Subcutaneous adipose tissue (tissue), 4 donors: Measurements from ENCODE around the gene FGF2. TPM values are rescaled to one million over a fixed set of nuclear protein-coding genes. Genes with fewer than 3 reads are reported as not detected.

Source experiments
- total RNA-seq, 4 donors: library from RNA; depleted of rRNA; stranded (reverse); fragments of >200 nt; gene quantifications; one replicate each; pipeline ENCODE4 v1.1.0, GENCODE V29; 2016
- TF ChIP-seq, protein P1 (sequence below): fragments of 450-650 bp; IDR thresholded peaks from one replicate; pipeline ENCODE4 v1.5.1; 2016; ENCODE audit warnings: low read depth, mild to moderate bottlenecking, control low read depth, antibody characterized with exemption, moderate library complexity

The FGF2 gene
- total RNA-seq, 4 donors from 2014 or later: 35.5 to 51.5 (median 44.5) TPM

DNA sequence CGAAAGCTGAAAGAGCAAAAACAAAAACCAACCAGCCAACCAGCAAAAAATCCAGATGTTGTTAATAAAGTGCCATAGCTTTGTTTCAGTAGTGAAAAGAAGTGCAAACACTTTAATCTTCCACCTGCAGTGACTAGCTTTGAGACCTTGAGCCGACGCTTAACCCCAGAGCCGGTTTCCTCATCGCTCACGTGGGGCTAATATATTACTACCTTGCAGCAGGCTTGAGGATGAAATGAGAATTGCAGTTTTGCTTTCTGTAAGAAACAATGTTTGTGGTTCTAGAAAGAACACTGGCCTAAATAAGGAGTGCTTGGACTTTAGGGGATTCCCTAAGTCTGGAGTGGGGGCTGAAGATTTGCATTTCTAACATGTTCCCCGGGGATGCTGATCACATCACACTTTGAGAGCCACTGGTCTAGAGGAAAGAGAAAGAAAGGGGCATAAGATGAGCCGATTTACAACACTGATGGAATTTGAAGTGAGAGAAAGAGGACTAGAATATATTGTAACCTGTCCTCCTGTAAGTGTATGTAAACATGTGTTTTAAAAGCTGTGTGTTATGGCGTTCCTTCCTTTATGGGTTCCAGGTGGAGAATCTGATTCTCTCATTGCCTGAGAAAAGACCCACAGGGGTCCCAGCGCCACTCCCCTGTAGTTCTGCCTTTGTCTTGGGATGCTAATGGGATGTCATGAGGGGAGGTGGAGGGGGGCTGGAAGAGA, 1.4 kb downstream of the FGF2 start:
- TF ChIP-seq, protein P1, sequence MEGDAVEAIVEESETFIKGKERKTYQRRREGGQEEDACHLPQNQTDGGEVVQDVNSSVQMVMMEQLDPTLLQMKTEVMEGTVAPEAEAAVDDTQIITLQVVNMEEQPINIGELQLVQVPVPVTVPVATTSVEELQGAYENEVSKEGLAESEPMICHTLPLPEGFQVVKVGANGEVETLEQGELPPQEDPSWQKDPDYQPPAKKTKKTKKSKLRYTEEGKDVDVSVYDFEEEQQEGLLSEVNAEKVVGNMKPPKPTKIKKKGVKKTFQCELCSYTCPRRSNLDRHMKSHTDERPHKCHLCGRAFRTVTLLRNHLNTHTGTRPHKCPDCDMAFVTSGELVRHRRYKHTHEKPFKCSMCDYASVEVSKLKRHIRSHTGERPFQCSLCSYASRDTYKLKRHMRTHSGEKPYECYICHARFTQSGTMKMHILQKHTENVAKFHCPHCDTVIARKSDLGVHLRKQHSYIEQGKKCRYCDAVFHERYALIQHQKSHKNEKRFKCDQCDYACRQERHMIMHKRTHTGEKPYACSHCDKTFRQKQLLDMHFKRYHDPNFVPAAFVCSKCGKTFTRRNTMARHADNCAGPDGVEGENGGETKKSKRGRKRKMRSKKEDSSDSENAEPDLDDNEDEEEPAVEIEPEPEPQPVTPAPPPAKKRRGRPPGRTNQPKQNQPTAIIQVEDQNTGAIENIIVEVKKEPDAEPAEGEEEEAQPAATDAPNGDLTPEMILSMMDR: no peak

DNA sequence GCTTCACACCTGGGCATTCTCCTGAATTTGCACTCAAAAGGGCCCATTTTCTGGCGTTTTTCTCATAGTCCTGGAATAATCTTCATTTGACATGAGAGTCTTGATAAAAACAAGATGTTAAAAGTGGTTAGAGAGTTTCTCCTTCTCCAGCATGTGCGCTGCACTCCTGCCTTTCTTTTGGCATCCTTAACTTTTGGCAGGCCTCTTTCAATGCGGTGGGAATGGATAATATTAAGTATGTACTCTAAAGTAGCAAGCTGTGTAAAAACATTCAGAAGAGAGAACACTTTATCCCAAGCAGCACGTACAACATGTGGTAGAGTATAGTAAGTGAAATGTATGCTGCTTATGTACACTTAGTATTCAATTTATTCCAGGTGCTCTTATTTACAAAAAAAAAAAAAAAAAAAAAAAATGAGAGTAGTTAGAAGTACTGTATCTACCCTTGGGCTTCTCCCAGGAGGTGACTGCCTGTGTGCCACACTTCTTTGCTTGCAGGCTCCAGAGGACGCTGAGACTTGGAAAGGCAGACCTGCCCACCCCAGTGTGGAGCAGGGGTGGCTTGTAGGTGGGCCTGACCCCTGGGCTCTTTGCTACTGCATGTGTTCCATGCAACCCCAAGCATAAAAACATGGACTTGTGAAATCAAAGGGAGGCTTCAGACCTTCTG, 3.9 kb downstream of the FGF2 start:
- TF ChIP-seq, protein P1: no peak

DNA sequence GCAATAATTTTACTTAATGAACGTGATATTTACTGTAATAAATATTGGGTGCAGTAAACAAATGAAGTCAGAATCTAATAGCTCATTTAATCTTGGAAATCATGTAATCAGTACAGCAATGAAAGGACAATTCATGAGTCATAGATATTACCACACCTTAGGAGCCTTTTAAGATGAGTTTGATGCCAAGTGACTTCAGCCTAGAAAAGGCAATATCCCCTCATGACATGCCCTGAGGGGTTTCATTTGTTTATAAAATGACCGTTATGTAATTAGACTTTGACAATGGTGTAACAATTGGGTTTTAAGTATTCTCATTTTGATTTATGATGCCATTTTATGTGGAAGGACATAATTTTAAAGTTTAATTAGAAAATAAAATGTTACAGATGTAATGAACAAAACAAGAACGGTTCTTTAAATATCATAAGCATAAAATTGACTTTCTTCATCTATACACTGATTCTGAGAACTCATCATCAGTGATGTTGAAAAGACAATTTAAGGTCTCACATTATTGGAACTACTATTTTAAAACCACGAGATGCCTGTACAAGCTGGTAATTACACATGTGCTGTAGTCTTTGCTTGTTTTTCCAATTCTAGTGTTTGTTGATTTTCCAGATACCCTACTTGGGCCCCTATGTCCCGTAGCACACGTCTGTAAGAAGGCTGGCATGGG, 5.0 kb downstream of the FGF2 start:
- TF ChIP-seq, protein P1: no peak

DNA sequence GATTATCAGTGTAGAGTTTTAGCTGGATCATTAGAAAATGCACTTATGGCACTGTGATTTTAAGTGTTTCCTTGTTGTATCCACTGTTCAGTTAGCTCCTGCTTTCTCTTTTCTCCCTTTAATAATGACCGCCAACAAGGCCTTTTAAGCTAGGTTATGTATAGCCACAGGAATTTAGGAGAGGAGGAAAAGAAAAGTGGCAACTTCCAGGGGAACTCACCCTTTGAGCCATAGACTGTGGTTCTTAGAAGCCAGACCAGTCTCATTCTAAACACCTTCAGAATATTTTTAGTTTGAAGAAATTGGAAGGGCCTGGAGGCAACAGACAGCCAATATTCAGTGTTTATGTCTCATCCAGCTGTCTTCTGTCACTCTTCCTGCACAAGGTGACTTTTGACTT, 6.1 kb downstream of the FGF2 start:
- TF ChIP-seq, protein P1: no peak

DNA sequence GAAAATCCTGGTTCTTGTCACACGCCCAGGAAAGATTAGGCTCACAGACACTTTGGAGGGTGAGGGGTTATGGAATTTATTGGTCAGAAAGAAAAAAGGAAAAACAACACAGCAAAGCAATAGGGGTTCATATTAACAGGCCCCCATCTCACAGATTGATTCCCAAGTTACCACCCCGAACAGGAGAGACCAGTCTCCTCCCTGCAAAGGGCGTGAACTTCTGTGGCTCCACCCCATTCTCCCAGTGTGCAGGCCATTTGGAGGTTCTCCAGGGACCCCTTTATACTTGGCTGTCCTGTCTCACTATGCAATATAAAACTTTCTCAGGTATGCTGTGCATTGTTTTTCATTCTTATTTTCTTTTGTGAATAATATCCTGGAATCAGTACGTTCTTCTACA, 7.4 kb downstream of the FGF2 start:
- TF ChIP-seq, protein P1: no peak

DNA sequence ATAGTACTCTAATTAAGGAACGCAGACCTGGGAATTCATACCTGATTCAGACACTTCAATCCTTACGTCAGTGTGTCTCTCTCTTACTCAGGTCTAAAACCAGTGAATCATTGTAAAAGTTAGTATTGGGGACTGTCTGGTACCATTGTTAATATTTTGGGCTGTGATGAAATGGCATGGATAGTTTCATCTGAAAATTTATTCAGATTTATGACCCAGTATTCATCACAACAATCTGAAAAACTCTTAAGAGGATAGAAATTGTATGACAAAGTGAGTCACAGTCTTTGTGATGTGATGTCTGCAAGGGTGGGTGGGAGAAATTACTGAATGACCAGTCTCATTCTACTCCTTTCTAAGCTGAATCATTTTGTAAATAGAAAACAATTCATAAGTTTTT, 10.3 kb downstream of the FGF2 start:
- TF ChIP-seq, protein P1: no peak

DNA sequence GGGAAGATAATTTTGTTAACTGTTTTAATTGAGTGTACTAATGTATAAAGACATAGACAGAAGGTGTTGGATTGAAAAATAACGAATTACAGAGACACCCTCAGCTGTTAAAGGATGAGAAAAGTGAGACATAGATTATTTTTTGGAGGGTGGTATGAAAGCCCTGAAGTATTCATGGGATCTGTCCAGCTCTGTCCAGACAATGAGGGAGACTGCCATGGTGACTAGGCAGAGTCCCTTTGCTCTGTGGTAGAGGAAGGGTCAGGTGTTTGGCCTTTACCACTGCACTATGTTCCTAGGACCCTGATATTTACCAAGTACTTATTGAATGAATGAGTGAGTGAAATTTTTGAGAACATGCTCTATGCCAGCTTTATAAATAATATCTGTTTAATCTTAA, 11.4 kb downstream of the FGF2 start:
- TF ChIP-seq, protein P1: no peak
